Bronchial epithelial cell (primary cell): ENCODE data around the gene PREX1. TPM values are rescaled to one million over a fixed set of nuclear protein-coding genes. Genes with fewer than 3 reads are reported as not detected.

Experiments used
- DNase-seq: peaks from one replicate; pipeline ENCODE4 v3.0.0-alpha.2; 2010; ENCODE audit warnings: low read depth
- FAIRE-seq: peaks from 2 replicates; lab custom pipeline; 2011; peaks lifted over from hg19 to GRCh38; lab: Jason Lieb, UNC
- H3K27me3 ChIP-seq: 2 replicates; pipeline ENCODE4 v1.5.1; 2011; ENCODE audit warnings: low read length; ENCODE audit not compliant: control insufficient read depth, insufficient read depth
- H3K36me3 ChIP-seq: 2 replicates; pipeline ENCODE4 v1.5.1; 2011; ENCODE audit warnings: low read length; ENCODE audit not compliant: control insufficient read depth, insufficient read depth
- H3K4me3 ChIP-seq: 2 replicates; pipeline ENCODE4 v1.5.1; 2011; ENCODE audit warnings: mild to moderate bottlenecking, low read depth, low read length, control low read depth
- CTCF ChIP-seq: IDR thresholded peaks from 2 replicates; pipeline ENCODE4 v1.5.1; 2011; ENCODE audit warnings: mild to moderate bottlenecking, moderate library complexity, low read length, control low read depth, inconsistent platforms; ENCODE audit not compliant: insufficient read depth, severe bottlenecking
- total RNA-seq: library from RNA; depleted of rRNA; stranded (reverse); fragments of >200 nt; gene quantifications from 2 replicates; pipeline ENCODE4 v1.2.1, GENCODE V29; 2014

Gene PREX1
- total RNA-seq, 1 donor from 2014 or later, result under 0.01 TPM

DNA sequence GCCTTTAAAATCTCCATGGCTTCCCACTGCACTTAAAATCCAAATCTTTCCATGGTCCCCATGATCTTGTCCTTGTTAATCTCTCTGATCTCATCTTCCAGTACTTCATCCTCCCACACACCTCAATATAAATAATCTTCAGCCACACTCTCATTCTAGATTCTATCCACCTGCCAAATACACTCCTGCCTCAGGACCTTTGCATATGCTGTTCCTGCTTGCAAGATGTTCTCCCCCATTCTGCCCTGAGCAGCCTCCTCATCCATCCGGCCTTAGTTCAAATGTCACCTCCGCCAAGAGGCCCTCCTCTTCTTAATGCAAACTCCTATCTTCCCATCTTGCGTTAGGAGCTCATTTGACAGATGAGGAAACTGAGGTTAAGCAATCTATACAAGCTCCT lies 77.4 kb downstream of the PREX1 start:
- DNase-seq, result no peak
- Histone ChIP-seq H3K4me3 (no peak overlapping the region), H3K27me3 (no peaks in the 10 kb centered on the region), H3K36me3 (no peaks in the 10 kb centered on the region)
- TF ChIP-seq CTCF, result no peak
- FAIRE-seq, result no peak

DNA sequence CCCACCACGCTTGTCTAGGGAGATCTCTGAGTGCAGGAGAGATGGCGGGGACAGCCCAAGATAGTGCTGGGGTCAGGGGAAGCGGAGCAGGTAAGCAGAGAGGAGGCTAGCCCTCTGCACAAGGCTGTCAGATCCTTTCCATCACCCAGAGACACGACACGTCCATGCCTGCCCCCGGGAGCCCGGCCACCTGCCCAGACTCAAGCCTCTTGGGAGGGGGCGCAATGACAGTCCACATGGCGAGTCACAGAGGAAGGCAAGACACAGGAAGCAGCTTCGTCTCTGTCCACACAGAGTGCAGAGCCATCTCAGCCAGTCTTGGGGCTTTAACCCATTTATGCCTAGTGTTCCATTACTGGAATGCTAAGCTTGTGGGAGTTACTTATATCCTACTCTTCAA lies 78.4 kb downstream of the PREX1 start:
- H3K4me3 ChIP-seq, result no peak overlapping the region
- no peak for DNase-seq
- H3K36me3 ChIP-seq, result no peaks in the 10 kb centered on the region
- no peaks in the 10 kb centered on the region for H3K27me3 ChIP-seq
- no peak for TF ChIP-seq CTCF
- no peak for FAIRE-seq

GRCh38 chr20:48748556-48748955 lies 79.2 kb downstream of the PREX1 start:
- FAIRE-seq (no peak), DNase-seq (no peak)
- Histone ChIP-seq H3K4me3 (no peak overlapping the region), H3K36me3 (no peaks in the 10 kb centered on the region), H3K27me3 (no peaks in the 10 kb centered on the region)
- TF ChIP-seq CTCF, result no peak

DNA sequence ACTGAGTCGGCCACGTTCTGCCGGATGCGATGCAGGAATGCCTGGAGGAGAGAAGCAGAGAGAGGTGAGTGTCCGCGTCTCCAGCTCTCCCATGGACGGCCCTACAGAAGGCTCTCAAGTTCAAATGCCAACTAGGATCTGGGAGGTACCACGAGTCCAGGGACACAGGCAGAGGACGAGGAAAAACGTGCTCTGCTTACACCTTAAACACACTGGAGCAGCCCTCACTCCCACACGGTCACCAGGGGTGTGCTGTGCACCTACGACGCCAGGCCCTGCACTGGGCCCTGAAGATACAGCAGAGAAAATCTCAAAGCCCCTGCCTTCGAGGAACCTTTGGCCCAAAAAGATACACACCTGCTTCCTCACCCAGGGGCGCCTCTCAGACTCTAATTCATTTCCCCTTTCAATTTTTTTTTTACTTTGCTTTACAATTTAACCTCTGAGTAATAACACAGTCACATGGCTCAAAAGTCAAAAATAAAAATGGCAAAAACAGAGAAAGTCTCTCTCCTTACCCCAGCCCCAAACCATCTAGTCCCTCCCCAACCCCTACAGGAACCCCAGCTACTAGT lies 79.9 kb downstream of the PREX1 start:
- no peak for FAIRE-seq
- no peaks in the 10 kb centered on the region for H3K27me3 ChIP-seq
- DNase-seq, result no peak
- no peaks in the 10 kb centered on the region for H3K36me3 ChIP-seq
- TF ChIP-seq CTCF, result no peak
- H3K4me3 ChIP-seq, result no peak overlapping the region

DNA sequence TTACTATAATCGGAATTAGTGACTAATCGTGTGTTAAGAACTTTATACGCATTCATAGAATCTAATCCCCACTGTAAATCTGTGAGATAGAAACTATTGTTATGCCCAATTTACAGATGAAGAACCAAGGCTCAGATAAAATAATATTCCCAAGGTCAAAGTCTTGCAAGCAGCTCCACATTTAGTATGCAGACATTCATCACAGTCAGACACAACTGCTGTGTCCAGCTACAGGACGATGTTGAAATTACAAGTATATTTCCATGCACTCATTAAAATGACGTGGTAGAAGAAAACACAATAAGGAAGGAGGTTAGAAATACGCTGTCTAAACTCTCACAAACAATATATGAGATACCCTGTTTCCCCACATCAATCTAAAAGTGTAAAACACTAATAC lies 82.5 kb downstream of the PREX1 start:
- FAIRE-seq, result no peak
- DNase-seq, result no peak
- TF ChIP-seq CTCF, result no peak
- no peaks in the 10 kb centered on the region for H3K27me3 ChIP-seq
- H3K36me3 ChIP-seq, result no peaks in the 10 kb centered on the region
- no peak overlapping the region for H3K4me3 ChIP-seq

DNA sequence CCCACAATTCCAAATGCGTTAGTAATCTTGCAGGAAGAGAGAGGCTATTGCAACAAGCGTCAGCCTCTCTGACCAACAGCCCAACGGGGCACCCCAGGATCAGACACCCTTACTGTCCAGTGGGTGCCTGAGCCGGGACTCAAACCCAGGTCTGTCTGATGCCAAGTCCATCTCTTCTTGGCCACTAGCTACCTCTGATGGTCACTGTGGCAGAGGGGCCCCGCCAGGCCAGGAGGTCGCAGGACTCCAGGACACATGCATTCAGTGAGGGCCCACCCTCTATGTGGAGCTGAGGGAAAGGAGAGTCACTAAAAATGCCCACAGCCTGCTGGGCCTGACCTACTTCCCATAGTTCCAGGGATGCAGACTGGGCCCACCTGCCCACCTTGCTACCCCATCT lies 83.3 kb downstream of the PREX1 start:
- no peak overlapping the region for H3K4me3 ChIP-seq
- DNase-seq (no peak), FAIRE-seq (no peak)
- no peaks in the 10 kb centered on the region for H3K36me3 ChIP-seq
- H3K27me3 ChIP-seq, result no peaks in the 10 kb centered on the region
- TF ChIP-seq CTCF, result no peak
